Measurements from ENCODE around the gene BMP8B.

Gene BMP8B

DNA sequence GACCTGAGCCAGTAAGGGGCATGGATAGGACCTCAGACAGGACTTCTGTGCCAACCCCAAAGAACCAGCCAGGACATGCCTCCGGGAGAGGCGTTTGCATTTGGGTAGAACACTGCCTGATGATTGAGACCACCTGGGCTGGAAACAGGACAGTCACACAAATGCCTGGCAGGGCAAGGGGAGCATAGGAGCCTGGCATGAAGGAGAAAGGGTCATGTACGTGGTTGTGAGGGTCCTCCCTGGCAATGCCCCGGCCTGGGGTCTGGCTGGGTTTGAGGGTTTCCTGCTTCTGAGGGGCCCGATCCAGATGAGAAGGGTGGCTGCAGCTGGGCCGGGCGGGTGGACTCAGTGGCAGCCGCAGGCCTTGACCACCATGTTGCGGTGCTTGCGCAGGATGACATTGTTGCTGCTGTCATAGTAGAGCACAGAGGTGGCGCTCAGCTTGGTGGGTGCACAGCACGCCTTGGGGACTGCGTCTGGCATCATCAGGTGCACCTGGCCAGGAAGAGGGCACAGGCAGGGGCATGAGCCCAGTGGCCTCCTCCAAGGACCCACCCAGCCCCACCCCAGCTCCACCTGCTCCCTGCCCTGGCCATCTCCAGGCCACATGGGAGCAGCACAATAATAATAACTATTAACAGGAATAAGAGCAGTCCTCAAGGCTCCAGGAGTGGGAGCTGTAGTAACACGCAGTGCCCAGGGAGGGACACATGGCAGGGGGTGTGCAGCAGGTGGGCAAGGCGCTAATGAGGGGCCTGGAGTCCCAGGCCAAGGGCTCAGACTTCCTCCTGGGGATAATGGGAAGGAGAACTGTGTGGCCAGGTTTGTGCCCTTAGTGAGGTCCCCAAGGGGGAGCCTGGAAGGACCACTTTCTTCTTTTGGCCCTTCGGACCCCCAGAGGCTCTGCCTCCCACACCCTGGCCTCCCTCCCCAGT lies 28.3 kb downstream of the BMP8B start:
- no peak for DNase-seq (ENCODE audit: low read depth in 1 of 2, low spot score in 1 of 2)

DNA sequence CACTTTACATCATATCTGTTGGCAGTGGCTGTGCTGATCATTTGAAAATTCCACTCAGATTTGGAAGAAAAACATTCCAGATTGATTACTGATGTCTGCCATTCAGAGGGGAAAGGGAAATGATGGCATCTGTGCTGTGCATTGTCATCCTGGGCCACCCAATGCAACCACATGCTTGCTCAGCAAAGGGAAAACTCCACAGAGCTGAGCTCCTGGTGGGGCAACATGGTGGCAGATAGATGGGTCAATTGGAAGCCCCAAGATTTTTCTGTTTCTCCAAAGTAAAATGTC lies 29.3 kb downstream of the BMP8B start:
- no peak for DNase-seq (ENCODE audit: low read depth in 1 of 2, low spot score in 1 of 2)

DNA sequence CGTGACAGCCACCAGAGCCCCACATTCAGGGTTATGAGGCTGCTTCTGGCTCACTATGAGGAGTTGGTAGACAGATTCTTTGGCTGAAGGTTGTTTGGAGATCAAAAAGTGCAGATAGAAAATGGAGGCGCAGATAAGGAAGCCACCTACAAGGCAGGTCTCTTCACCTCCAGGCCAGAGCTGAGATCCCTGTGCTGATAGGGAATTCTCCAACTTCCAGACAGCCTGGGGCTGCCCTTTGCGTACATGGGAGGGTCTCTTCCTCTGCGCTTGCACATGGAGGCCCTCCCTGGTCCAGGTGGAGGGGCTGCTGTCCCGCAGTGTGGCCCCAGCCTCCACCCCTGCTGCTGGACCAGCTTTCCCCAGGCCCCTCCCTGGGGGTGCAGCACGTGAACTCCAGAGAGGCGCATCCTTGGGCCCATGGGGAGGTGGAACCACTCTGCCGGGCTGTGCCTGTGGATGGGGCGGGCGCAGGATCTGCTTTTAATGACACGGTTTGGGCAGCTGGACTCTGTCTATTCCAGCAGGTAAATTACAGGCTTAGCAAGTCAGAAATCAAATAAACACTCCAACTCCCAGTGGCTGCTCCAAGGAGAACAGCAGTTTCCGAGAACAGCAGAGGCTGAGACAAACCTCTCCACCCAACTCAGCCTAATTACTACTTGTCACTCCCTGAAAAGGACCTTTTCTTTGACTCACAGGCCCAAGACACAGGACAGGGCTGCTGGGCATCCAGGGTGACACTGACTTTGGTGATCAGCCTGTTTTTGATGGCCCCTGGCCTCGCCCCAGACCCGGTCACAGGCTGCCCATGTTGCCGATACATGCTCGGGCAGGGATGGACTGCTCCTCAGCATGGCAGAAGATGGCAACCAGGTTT lies 29.9 kb downstream of the BMP8B start:
- DNase-seq (ENCODE audit: low read depth in 1 of 2, low spot score in 1 of 2): no peak

DNA sequence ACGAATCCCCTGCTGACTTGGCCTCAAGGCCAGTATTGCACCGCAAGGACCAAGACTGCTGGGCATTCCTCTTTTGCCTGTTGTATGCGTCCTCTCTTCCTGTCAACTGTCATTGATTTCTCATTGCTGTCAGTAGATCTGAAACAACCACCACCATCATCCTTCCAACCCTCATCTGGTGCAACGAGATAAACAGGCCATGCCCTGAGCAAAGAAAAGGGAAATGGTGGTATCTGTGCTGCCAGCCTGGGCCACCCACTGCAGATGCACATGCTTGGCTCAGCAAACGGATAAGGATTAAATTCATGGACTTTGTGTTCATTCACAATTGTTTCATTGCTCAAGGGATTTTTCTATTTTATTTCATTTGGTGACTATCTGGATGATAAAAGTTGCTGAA lies 31.2 kb downstream of the BMP8B start:
- no peak for DNase-seq (ENCODE audit: low read depth in 1 of 2, low spot score in 1 of 2)

DNA sequence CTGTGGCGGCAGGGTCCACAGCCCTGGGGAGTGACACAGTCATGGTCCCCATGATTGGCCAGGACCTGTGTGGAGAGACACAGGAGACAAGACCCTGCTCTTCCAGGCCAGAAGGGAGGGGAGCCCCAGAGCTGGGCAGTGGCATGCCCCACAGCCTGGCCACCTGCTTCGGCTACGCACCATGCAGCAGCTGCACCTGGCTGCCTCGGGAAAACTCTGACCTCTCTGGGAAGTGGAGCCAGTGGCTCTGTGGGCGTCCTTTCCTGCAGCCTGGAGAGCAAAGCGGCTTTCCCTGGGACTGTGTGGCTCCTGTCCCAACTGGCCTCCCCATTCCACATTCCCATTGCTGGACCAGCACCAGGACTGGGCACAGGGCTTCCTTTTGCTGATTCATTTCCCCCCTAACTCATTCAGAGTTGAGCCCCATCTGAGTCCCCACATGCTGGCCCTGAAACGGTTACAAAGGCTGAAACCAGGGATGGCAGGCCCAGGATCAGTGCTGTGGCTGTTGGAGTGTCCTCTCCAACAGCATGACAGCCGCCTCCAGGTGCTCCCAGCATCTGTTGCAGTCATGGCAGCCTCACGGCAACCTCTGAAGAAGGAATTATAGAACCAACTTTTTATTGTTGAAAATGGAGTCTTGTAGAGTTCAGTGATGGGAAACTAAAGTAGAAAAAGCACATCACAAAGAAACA lies 32.6 kb downstream of the BMP8B start:
- no peak for DNase-seq (ENCODE audit: low read depth in 1 of 2, low spot score in 1 of 2)

DNA sequence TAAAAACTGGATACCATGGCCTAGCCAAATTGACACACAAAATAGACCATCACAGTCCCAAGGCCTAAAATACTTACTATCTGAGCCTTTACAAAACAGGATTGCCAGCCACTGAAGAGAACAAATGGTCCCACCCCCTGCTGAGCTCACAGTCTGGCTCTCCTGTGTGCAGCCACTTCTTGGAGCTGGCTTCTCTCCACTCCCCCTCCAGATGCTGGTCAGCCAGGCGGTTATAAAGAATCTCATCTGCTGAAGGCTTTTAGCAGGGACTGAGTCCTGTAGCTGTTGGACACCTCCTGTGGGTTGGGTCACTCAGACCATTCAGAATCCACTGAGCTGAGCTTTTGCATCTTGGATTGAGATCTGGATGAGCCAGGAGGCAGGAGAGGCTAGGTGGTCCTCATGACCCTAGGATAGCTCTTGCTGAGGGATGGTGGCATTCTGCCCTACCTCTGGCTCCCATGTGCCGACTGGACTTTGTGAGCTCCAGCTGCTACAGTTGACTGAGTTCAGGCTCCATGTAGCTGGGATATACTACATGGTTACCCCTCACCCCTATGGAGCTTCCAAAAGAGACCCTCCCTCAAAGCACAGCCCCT lies 33.7 kb downstream of the BMP8B start:
- no peak for DNase-seq (ENCODE audit: low read depth in 1 of 2, low spot score in 1 of 2)

DNA sequence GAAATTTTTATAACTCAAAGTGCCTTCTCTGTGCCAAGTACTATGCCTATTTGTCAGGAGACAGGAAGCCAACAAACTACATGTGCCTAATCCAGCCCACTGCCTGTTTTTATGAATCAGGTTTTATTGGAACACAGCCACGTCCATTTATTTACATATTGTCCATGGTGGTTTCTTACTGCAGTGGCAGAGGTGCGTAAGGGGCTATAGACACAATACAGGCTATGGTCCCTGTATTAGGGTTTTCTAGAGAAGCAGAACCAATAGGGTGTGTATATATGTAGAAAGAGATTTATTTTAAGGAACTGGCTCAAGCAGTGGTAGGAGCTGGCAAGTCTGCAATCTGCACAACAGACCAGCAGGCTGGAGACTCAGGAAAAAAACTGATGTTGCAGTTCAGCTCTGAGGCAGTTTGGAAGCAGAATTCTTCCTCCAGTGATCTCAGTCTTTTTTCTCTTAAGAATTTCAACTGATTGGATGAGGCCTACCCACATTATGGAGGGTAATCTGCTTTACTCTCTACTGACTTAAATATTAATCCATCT lies 34.6 kb downstream of the BMP8B start:
- no peak for DNase-seq (ENCODE audit: low read depth in 1 of 2, low spot score in 1 of 2)

DNA sequence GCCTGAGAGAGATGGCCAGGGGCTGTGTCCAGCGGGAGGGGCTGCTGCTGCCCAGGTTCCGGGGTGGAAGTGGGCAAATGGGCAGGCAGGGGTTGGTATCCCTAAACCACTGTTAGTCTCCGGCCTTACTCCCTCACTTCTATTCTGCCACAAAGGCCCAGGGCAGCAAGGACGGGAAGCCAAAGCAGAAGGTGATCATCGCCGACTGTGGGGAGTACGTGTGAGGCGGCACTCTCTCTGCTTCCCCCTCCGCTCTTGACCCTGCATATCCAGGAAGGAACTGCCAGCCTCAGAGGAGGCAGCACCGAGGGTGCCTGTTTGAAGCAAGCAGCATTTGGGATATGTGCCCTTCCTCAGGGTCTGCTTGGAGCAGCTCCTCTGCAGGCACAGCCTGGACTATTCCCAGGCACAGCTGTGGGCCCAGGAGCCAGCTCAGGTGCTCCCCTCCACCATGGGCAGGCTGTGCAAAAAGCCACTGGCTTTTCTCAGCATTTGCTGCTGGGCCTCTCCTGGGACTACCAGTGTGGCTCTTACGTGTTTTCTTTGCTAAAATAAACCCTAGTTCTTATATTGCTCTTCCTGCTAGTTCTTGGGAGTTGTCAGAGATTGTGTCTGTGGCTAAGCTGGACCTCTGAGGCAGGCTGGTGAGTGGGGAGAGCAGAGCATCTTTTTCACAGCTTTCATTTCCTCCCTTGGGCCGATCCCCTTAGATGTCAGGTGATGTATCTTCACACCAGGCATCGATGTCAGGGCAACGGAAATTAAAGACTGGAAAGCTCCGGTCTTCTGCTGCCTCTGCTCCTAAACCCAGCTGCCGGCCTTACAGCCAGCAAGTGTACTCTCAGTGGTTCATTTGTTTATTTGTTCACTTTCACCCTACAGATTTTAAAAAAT lies 35.3 kb downstream of the BMP8B start:
- no peak for DNase-seq (ENCODE audit: low read depth in 1 of 2, low spot score in 1 of 2)

DNA sequence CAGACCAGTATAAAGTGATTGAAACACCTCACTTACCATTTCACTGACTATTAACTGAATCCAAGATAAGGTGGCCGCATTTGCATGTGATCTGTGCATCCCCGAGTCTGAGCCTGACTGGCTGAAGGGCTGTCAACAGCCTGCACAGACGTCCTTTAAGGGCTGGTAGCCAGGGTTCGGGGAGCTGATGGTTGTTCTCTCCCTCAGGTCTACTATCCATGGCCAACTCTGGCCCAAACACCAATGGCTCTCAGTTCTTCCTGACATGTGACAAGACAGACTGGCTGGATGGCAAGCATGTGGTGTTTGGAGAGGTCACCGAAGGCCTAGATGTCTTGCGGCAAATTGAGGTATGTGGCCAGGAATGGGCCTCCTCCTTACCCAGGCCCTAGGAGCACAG lies 36.0 kb downstream of the BMP8B start:
- no peak for DNase-seq (ENCODE audit: low read depth in 1 of 2, low spot score in 1 of 2)

DNA sequence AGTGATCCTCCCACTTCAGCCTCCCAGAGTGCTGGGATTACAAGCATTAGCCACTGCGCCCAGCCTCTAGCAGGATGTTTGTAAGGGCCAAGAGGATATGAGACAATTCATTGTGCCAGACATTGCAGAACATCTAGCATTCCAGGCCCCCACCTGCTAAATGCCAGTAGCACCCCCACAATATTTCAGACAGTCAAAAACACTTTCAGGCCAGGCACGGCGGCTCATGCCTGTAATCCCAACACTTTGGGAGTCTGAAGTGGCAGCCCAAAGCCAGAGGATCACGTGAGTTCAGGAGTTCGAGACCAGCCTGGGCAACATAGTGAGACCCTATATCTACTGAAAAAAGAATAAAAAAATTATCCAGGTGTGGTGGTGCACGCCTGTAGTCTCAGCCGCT lies 37.1 kb downstream of the BMP8B start:
- DNase-seq (ENCODE audit: low read depth in 1 of 2, low spot score in 1 of 2): no peak

DNA sequence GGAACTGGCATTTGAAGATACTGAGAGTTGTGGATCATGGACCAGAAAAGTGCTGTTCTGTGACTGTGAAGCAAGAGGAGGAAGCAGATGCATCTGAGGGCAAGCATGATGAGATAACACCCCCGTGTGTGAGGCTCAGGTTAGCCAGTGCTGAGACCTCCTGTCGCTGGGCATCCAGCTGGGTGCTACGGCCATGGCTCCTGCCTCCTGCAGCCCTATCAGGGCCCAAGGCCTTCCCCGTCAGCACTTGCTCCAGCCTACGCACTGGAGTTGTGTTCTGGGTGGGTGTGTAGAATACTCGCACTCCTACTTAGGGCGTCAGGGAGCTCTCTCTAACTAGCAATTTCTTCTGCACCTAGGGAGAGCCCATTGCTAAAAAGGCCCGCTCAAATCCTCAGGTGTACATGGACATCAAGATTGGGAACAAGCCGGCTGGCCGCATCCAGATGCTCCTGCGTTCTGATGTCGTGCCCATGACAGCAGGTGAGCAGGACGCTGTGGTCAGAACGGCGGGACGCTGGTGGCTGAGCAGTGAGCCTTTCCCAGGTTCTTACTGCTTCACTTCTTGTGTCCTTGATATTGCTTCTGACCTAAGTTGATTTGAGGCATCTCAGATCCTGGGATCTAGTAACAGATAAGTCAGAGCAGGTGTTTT lies 43.5 kb downstream of the BMP8B start:
- DNase-seq (ENCODE audit: low read depth in 1 of 2, low spot score in 1 of 2): no peak

DNA sequence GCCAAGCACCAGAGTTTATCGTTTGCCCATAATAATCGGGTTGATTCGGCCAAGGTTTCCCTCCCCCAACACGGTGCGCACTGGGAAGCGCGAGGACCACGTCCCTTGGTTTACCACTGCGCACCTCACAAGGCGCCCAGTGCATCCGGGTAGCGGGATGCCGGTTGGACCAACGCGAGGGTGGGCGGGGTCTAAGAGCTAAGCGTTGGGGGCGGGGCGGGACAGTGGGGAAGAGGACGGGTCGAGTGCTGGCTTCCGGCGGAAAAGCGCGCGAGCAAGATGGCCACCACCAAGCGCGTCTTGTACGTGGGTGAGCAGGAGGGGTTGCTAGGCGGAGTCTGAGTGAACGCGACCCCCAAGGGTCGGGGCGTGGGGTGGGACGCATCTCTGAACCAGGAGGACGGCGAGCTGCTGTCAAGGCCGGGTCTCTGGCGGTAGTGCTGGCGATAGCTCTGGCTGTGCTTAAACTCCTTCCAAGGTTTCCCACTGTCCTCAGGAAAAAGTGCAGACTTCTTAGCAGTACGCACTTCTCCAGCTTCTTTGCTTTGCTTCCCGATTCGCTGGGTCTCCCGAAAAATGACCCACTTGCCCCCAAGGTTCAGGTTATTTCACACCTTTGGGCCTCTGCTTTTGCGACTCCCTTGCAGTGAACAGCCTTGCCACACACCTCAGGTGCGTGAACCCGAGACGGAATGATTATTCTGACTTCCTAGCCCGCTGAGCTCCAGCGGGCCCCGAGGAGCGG lies 49.9 kb downstream of the BMP8B start, which contains the start of gene PPIE:
PPIE (plus strand) TSS at position 261 of the 745 bp plus-strand sequence; CDS start at position 280, 19 bp downstream.
- peak; percentile 90 to 95 for DNase-seq (ENCODE audit: low read depth in 1 of 2, low spot score in 1 of 2)

DNA sequence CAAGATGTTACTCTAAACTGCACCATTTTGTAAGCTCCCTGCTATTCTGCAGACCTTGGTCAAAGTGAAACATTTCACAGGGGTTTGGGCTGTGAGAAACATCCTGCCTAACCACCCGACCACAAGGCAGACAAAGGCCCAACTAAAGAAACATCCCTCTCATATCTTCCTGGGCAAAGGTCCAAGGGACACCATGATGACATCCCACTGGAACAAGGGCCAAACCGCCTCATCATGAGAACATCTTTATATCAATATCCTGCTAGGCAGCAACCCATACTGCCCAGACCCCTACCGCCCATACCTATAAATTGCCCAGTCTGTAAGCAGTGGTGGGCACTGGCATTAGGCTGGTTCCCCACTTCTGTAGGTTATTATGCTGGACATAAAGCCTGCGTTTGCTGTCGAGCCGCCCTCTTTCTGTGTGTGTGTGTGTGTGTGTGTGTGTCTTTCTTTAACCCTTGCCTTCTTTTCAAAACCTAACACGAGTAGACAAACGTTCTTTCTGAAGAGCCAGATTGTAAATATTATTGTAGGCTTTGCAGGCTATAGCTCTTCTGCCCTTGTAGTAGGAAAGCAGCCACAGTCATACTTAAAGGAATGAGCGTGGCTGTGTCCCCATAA lies 51.0 kb downstream of the BMP8B start:
- no peak for DNase-seq (ENCODE audit: low read depth in 1 of 2, low spot score in 1 of 2)

DNA sequence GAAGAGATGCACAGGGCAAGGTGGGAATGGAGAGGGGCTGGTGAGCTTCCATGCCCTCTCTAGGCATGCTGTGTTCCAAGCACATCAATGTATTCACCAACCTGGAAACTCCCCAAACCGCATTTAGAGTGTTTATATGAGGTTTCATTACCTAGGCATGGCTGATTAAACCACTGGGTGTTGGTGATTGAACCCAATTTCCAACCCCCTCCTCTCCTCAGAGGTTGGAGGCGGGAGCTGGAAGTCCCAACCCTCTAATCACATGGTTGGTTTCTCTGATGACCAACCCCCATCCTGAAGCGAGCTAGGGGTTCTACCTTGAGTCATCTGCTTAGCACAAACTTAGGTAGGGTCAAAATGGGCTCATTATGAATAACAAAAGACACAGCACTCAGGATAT lies 52.9 kb downstream of the BMP8B start:
- DNase-seq (ENCODE audit: low read depth in 1 of 2, low spot score in 1 of 2): no peak

DNA sequence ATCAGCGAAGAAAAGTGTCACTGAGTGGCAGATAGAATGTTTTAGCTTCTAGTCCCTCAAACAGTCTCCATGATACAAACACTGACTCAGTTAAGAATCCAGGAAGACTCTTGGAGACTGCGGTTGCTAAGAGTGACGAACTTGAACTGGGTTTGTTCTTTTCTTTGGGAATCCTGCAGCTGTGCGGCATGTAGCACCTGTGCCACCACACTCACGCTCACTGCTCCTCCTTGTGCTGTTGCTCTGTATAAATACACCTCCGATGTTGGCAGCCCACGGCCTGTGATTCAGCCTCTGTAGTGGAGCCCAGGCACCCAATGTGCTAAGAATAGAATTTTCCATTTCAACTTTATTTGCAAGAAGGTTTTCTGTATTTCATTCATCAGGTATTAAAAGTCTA lies 55.5 kb downstream of the BMP8B start:
- DNase-seq (ENCODE audit: low read depth in 1 of 2, low spot score in 1 of 2): no peak

DNA sequence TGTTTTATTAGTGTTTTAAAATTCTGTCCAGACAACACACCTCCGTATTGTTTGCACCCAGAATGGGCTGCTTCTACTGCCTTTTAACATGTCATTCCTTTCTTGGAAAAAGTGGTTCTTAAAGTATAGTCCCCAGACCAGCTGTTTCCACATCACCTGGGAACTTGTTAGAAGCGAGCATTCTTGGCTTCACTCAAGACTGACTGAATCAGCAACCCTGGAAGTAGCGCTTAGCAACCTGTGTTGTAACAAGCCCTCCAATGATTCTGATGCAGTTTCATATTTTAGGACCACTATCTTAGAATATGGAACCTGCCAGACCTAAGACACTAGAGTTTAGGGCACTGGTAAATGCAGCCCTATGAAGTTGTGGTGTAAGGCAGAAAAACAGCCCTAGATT lies 55.9 kb downstream of the BMP8B start:
- no peak for DNase-seq (ENCODE audit: low read depth in 1 of 2, low spot score in 1 of 2)

DNA sequence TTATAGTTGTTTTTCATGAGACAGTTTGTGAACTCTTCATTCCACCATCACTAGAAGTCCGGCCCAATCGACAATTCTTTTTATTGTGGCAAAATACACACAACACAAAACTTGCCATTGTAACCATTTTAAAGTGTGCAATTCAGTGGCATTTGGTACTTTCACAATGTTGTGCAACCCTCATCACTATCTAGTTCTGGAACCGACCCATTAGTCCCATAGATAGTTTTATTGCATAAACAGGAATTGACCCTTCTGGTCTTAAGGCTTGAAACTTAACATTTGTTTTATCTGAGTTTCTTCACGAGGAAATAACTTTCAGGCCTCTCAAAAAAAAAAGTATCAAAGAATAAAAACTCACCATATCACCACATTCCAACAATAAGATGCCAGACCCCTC lies 58.8 kb downstream of the BMP8B start:
- DNase-seq (ENCODE audit: low read depth in 1 of 2, low spot score in 1 of 2): no peak

DNA sequence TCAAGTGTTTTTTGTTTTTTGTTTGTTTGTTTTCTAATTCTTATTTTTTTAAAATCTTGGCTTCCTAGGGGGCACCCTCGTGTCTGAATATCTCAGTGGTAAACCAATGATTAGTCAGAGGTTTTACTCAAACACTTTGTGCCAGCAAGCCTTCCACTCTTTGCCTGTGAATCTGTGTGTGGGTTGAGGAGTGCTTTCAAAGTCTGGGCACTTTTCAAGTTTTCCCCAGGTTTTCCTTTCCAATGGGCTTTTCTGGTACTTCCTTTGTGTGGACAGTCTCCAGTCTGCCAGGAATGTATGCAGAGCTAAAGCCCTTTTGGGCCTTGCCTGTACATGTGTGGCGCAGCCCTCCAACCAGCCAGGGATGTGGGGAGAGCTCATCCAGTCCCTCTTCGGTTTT lies 59.6 kb downstream of the BMP8B start:
- DNase-seq (ENCODE audit: low read depth in 1 of 2, low spot score in 1 of 2): no peak

Data from activated T-helper 1 cell treated with anti-CD3 and anti-CD28 coated beads, Interleukin-2, amount 50 U/mL, for 16 hours (primary cell).